GM19328 (cell line): ENCODE data around the gene CAPRIN2.
A peak's percentile ranks its signal among the peaks of the same experiment; 100 is the strongest.

Experiments
- ATAC-seq: cut with Tn5 transposase; IDR thresholded peaks from one replicate; pipeline ENCODE4 v1.9.1; 2021; ENCODE audit warnings: mild to moderate bottlenecking, moderate library complexity; ENCODE audit not compliant: unreplicated experiment

Gene CAPRIN2

GRCh38 chr12:30769802-30770201 lies 15.1 kb upstream of the CAPRIN2 start:
- no peak for ATAC-seq

GRCh38 chr12:30764251-30764650 lies 9.5 kb upstream of the CAPRIN2 start:
- ATAC-seq = no peak

GRCh38 chr12:30763053-30763452 lies 8.3 kb upstream of the CAPRIN2 start:
- ATAC-seq = no peak

GRCh38 chr12:30761730-30762129 lies 7.0 kb upstream of the CAPRIN2 start:
- ATAC-seq = no peak

GRCh38 chr12:30757316-30757715 lies 2.6 kb upstream of the CAPRIN2 start:
- no peak for ATAC-seq

- no peak for ATAC-seq
Measured at GRCh38 chr12:30756074-30756473, 1.3 kb upstream of the CAPRIN2 start.

- ATAC-seq = no peak
Measured at GRCh38 chr12:30755395-30755762, 628 bp upstream of the CAPRIN2 start.

- peak; percentile 34 for ATAC-seq
Measured at GRCh38 chr12:30754383-30754749, 385 bp downstream of the CAPRIN2 start.

GRCh38 chr12:30753751-30754382 lies 884 bp downstream of the CAPRIN2 start:
- no peak for ATAC-seq

GRCh38 chr12:30753233-30753632 lies 1.5 kb downstream of the CAPRIN2 start:
- ATAC-seq = no peak

GRCh38 chr12:30752255-30752654 lies 2.5 kb downstream of the CAPRIN2 start:
- ATAC-seq = no peak

GRCh38 chr12:30748147-30748546 lies 6.6 kb downstream of the CAPRIN2 start:
- ATAC-seq = no peak

- ATAC-seq = no peak
Measured at GRCh38 chr12:30746190-30746589, 8.6 kb downstream of the CAPRIN2 start.

- no peak for ATAC-seq
Measured at GRCh38 chr12:30744321-30744720, 10.4 kb downstream of the CAPRIN2 start.

- ATAC-seq = no peak
Measured at GRCh38 chr12:30740274-30740673, 14.5 kb downstream of the CAPRIN2 start.

GRCh38 chr12:30739020-30739419 lies 15.7 kb downstream of the CAPRIN2 start:
- ATAC-seq = no peak

GRCh38 chr12:30732954-30733637 lies 21.7 kb downstream of the CAPRIN2 start:
- no peak for ATAC-seq

- no peak for ATAC-seq
Measured at GRCh38 chr12:30730011-30730410, 24.7 kb downstream of the CAPRIN2 start.

GRCh38 chr12:30729547-30729946 lies 25.2 kb downstream of the CAPRIN2 start:
- ATAC-seq = no peak

GRCh38 chr12:30726647-30727046 lies 28.1 kb downstream of the CAPRIN2 start:
- no peak for ATAC-seq

- ATAC-seq = no peak
Measured at GRCh38 chr12:30725739-30726138, 29.0 kb downstream of the CAPRIN2 start.

- ATAC-seq = no peak
Measured at GRCh38 chr12:30719060-30719459, 35.7 kb downstream of the CAPRIN2 start.
